PFSK-1 (cell line): ENCODE data around the gene TH.

ENCODE experiments used
- FOXP2 ChIP-seq: optimal IDR thresholded peaks from 2 replicates; pipeline ENCODE3; 2011; ENCODE audit warnings: borderline replicate concordance, control low read depth, inconsistent platforms; ENCODE audit not compliant: insufficient read depth; ENCODE audit errors: extremely low read length, extremely low read depth
- POLR2AphosphoS5 ChIP-seq: IDR thresholded peaks from 2 replicates; pipeline ENCODE4 v1.6.1; 2012; ENCODE audit warnings: low read depth, mild to moderate bottlenecking, control low read depth, low read length, moderate library complexity
- REST ChIP-seq, 2 experiments: IDR thresholded peaks; 2 replicates each; pipeline versions ENCODE4 v1.6.1 to v1.8.0; 2011 to 2012; ENCODE audit warnings: low read depth in 2 of 2, low read length in 2 of 2, control low read depth in 1 of 2, inconsistent platforms in 1 of 2, mild to moderate bottlenecking in 1 of 2, moderate library complexity in 1 of 2; ENCODE audit not compliant: insufficient read depth in 1 of 2
- SIN3A ChIP-seq: IDR thresholded peaks from 2 replicates; pipeline ENCODE4 v1.6.1; 2012; ENCODE audit warnings: mild to moderate bottlenecking, low read length, moderate library complexity, borderline replicate concordance; ENCODE audit not compliant: insufficient read depth
- TAF1 ChIP-seq: IDR thresholded peaks from 2 replicates; pipeline ENCODE4 v1.6.1; 2012; ENCODE audit warnings: low read length, control low read depth, borderline replicate concordance; ENCODE audit not compliant: insufficient read depth

Gene TH

GRCh38 chr11:2205981-2206690, 34.5 kb upstream of the TH start:
- TF ChIP-seq TAF1, result no peak
- TF ChIP-seq FOXP2, result no peak
- TF ChIP-seq REST (IDR thresholded peaks at IDR 0.05; ENCODE audit: insufficient read depth in 1 of 2, low read depth in 2 of 2, low read length in 2 of 2), result no peak
- no peak for TF ChIP-seq SIN3A
- no peak for TF ChIP-seq POLR2AphosphoS5

- TF ChIP-seq SIN3A (no peak), REST (IDR thresholded peaks at IDR 0.05; ENCODE audit: insufficient read depth in 1 of 2, low read depth in 2 of 2, low read length in 2 of 2) (no peak), TAF1 (no peak)
These were observed 33.7 kb upstream of the TH start for GRCh38 chr11:2205214-2205720.

GRCh38 chr11:2204361-2205213, 33.0 kb upstream of the TH start:
- no peak for TF ChIP-seq SIN3A
- no peak for TF ChIP-seq FOXP2
- no peak for TF ChIP-seq POLR2AphosphoS5
- no peak for TF ChIP-seq REST (IDR thresholded peaks at IDR 0.05; ENCODE audit: insufficient read depth in 1 of 2, low read depth in 2 of 2, low read length in 2 of 2)
- TF ChIP-seq TAF1, result no peak

- TF ChIP-seq REST (IDR thresholded peaks at IDR 0.05; ENCODE audit: insufficient read depth in 1 of 2, low read depth in 2 of 2, low read length in 2 of 2), result no peak
- no peak for TF ChIP-seq POLR2AphosphoS5
- no peak for TF ChIP-seq SIN3A
- TF ChIP-seq FOXP2, result no peak
- TF ChIP-seq TAF1, result no peak
These were observed 32.0 kb upstream of the TH start for GRCh38 chr11:2203440-2204259.
